Spleen (tissue), 7 donors: ENCODE measurements around the gene VSX1.

ENCODE experiments used
- POLR2A ChIP-seq, 3 donors: fragments of 450-650 bp; IDR thresholded peaks; one replicate each; pipeline ENCODE4 v1.5.1; 2017; ENCODE audit warnings: antibody characterized with exemption in 3 of 3, mild to moderate bottlenecking in 1 of 3
- POLR2AphosphoS5 ChIP-seq, 3 donors: sonication (generic); formaldehyde crosslinking; IDR thresholded peaks; one replicate each; pipeline ENCODE4 v1.5.1; 2017; ENCODE audit warnings: antibody characterized with exemption in 3 of 3
- TF ChIP-seq, protein P1 (sequence below), 11 experiments: fragments of 200-600 bp in 7 of 11; fragments of 450-650 bp in 4 of 11; sonication (generic) in 4 of 11; IDR thresholded peaks in 8 of 11; conservative IDR thresholded peaks in 3 of 11; 1 replicate in 7 of 11; 2 replicates in 4 of 11; pipeline versions ENCODE4 v1.4.0 to v1.8.0; 2016 to 2021; ENCODE audit warnings: antibody characterized with exemption in 11 of 11, inconsistent platforms in 4 of 11, mild to moderate bottlenecking in 1 of 11
- donor health status: DM: no; HTN: no; CAD: no; lungs with moderate emphysema.
- donor health status: DM: no; HTN: no; CAD: no.
- donor health status: DM: no; HTN: no; CAD: no.

DNA sequence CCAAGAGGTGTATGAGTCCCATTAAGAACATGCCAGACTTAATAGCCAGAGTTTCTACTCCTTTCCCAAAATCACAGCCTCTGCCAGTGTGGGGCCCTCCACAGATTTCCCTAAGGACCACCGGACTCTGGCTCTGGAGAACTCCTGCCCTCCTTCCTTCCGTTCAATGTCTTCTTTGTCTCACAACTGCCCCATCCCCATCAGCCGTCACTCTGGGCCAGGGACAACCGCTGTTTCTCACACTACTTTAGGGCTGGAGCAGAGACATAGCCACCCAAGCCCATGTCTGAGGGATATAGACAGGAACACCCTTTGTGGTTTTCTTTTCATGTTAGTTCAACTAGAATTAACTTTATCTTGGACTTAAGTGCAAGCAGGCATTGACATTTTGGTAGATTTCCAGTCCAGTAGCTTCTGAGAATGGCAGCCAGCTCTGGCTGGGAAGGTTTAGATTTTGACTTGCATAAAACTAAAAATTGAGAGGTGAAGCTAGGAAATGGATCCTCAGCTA lies 17.3 kb downstream of the VSX1 start:
- TF ChIP-seq POLR2A (IDR thresholded peaks at IDR 0.05): no peak
- TF ChIP-seq, protein P1, sequence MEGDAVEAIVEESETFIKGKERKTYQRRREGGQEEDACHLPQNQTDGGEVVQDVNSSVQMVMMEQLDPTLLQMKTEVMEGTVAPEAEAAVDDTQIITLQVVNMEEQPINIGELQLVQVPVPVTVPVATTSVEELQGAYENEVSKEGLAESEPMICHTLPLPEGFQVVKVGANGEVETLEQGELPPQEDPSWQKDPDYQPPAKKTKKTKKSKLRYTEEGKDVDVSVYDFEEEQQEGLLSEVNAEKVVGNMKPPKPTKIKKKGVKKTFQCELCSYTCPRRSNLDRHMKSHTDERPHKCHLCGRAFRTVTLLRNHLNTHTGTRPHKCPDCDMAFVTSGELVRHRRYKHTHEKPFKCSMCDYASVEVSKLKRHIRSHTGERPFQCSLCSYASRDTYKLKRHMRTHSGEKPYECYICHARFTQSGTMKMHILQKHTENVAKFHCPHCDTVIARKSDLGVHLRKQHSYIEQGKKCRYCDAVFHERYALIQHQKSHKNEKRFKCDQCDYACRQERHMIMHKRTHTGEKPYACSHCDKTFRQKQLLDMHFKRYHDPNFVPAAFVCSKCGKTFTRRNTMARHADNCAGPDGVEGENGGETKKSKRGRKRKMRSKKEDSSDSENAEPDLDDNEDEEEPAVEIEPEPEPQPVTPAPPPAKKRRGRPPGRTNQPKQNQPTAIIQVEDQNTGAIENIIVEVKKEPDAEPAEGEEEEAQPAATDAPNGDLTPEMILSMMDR (IDR thresholded peaks at IDR 0.05 in 8 of 11, conservative IDR thresholded peaks at IDR 0.05 in 3 of 11): no peak
- TF ChIP-seq POLR2AphosphoS5 (IDR thresholded peaks at IDR 0.05): no peak
